Activated naive CD8-positive, alpha-beta T cell treated with anti-CD3 and anti-CD28 coated beads, Interleukin-2, amount 50 U/mL, for 16 hours (primary cell): ENCODE data around the gene PPP1R10.

Experiments used
- DNase-seq: peaks from one replicate; pipeline ENCODE4 v3.0.0-alpha.2; 2020; ENCODE audit warnings: low read depth, low spot score

PPP1R10 gene

DNA sequence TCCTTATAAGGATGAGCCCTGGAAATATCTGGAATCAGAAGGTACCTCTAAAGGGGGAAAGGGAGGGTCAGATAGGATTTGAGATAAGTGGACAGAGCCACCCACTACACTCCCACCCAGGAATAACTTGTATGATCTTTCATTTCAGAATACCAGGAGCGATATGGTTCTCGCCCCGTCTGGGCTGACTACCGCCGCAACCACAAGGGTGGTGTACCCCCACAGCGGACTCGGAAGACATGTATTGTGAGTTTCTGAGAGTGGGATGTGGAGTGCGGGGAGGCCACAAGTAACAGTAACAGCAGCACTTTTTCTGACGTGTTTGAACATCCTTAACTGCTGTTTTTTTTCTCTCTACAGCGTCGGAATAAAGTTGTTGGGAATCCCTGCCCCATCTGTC, 2.5 kb upstream of the PPP1R10 start:
- DNase-seq: no peak

DNA sequence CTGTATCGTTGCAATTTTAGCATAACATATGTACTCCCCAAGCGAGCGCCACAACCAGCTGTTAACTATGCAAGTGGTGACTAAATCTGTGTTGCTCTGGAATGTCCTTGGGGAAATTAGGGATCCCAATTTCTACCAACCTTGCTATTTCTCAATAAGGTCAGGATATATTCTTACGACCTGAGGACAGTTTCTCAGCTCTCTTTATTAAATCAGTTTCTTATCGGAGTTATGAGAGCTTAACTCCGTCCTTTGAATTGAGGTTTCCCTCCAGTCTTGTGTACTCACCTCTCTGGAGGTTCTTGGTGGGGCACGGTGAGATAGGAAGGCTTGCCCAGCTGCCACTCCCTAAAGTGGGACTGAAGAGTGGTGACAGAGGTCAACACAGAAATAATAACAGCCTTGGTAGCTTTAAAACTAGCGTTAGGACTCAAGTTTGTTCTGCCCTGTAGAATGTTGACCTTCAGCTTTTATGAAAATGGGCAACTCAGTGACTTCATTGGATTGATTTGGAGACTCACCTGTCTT, 1.3 kb upstream of the PPP1R10 start:
- DNase-seq: no peak

DNA sequence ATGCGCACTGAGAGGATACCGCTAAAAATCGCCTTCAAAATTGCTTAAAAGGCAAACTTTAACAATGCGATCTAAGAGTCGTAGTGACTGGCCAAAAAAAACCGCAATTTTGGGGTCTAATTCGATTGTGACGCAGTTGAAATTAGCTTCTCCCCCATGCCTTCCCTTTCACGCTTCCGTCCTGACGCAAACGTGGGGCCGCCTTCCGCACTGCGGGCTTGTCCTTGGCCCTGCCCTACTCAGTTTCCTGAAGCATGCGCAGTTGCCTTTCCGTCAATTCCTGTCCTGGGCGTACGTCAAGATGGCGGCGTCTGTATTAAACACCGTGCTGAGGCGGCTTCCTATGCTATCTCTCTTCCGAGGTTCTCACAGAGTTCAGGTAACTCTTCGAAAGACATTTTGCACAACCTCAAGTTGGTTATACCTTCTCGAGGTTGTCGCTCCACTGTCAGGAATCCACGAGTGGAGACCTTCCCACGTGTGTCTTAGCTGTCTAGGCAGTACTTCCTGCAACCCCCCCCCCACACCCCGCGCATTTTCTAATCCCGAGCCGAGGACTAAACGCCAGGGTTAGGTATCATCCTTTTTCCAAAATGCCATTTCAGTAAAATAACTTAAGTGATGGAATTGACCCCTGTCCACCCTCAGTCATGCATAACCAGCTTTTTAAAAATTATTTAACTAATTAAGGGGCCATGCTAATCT, 674 bp upstream of the PPP1R10 start, which contains the start of gene MRPS18B:
Gene MRPS18B (plus strand): TSS at position 276 of the 705 bp plus-strand sequence. CDS start 26 bp downstream, at position 302.
- peak; percentile 95 for DNase-seq

DNA sequence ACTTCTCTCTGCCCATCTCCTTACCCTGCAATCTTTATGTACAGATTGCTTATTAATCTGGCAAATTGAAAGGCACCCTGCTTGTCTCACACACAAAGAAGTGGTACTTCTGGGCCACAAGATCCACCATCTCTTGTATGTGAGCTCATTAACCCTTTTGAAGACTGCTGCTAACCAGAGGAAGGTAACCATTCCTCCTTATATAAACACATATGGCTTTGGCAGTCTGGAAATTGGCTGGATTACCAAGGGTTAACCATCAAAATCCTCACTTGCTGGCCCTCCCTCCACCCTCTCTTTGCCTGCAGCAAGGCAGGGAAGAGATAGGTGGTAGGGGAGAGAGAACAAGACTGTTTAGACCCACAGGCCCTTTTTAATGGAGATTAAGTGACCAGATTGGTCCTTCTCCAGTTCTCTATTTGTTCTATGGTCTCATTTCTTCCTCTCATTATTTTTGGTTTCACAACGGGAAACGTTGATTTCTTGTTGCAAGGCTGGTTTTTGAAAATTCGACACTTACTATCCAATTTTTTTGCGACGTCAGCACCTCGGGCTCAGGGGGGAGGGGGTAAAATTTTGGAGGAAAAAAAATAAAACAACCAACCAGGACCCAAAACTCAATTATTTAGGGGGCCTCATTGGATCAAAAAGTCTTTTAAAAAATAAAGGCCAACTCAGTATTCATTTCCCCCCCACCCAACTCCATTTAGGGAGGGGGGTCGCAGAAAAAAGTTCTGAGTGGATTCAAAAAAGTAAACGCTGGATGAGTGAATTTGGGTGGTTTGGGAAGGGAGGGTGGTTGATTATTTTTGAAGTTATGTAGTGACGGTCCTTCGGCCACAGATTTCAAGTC, 859 bp downstream of the PPP1R10 start:
- no peak for DNase-seq

DNA sequence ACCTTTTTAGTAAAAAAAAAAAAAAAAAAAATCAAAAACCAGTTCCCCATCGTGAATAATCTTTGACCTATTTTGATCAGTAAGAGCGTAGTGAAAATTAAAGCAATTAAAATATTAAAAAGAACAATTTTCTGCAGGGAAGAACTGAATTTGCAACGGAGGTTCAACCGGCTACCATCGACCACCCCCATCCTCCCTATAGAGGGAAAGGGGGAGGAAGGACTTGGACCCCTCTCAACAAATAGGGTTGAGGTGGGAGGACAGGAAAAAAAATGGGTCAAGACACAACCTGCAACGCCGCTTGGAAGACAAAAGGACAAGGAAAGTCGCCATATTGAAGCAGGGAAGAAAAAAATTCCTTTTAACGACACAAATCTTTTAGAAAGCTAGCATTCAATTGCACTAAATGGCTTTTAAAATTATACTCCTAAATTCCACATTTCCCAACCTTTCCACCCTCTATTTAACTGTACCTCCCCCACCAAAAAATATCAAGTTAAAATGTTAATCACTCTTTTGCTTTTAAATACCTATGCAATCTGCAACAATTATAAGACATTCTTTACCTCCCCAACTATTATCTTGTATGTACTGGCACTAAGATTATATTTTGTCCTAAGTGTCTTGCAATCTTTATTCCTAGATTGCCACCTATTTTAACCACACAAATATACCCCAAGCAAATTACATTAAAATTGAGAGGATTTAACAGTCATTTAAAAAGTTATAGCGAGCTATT, 1.7 kb downstream of the PPP1R10 start:
- no peak for DNase-seq

DNA sequence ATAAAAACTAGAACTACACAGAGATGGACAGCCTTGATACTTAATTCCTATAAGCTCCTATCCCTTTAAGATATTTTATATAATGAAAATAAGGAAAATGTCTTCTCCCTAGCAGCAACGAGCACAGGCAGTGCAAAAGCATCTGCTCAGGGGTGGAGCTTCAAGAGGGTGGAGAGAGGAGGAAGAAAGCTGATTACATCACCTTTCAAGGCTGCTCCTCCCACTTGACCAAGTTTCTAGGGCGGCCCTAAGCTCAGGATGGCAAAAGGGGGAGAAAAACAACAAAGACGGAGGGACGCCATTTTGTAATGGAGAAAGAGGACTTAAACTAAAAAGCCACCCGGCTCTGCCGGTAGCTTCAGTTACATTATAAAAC, 2.2 kb downstream of the PPP1R10 start:
- DNase-seq: peak; percentile 63

DNA sequence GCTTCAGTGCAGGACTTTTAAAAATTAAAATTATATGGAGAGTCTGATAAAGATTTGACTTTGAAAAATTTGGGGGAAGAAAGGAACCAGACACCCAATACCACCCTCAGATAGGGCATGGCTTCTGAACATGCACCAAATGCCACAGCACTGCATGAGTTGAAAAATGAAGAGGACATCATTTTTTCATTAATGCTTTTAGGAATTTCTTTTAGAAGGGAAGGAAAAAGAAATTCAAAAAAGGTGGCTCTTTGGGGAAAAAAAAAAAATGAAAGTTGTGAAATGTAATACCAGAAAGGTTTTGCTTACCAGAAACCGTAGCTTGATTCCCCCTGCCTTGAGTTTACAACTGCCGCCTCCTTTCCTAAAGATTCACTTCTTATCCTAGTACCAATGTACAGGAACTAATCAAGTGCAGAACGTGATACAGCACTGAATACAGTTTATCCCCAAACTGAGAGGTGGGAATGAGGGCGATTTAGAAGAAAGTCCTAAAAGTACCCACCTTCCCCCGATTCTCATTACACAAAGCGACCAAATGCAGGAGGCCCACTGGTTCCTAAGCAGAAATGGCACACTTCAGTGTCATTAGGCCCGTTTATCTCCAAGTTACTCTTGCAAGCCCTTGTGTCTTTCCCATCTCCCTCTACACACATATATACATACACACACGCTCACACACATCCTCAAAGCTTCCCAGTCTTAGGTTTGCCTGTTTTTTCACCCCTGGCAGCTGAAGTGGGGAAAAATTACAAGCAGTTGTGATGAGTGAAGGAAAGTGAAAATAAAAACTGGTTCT, 2.8 kb downstream of the PPP1R10 start:
- DNase-seq: no peak

DNA sequence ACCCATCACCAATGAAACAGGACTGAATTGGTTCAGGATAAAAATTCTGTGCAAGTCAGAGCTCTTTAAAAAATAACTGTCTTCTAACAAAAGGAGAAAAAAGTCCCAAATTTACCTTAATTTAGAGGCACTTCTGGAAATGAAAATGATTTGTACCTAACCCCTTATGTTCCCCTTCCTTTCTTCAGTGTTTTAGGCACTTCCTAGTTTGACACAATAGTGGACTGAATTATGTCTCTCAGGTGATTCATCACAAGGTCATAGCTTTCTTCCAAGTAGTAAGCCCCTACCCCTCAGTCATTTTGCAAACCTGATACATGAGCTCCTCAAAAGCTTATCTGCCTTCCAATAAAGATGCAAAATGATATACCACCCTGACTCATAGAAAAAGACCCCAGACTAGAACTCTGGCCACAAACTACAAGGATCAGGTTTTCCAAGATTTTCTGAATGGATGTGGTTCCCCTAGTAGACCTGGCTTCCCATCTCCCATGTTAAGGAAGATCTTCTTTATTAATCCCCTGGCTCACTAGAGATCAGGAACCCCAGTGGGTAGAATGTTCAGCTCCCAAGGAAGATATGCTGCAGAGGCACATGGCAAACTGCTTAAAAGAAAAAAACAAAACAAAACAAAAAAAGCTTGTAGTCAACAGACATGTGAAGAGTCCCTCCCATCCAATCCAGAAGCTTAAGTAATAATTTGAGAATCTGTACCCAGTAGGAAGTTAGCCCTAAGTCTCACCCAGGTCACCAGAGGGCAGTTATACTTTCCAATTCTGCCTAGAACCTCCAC, 3.6 kb downstream of the PPP1R10 start:
- DNase-seq: no peak

DNA sequence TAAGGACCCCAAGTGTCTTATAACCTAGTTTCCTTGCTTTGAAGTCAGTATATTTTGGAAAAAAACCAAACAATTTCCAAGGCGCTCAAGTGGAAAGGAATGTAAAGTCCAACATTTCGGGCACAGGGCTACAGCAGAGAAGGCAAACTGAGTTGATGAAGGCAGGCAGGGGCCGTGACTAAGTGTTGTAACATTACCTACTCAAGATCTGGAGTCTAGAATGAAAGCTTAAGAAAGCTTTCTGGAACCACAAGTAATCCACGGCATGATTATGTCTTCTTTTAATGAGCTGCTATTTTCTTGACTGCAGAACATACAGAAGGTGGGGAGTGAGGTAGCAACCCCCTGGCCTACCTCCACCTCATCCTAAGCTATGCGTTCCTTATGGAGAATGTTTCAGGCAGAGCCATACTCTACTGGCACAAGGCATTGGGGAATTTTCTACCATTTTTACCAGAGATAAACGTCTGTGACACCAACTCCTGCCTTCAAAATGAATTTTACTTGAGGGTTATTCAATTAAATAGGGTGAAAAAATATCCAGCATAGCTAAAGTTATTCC, 4.3 kb downstream of the PPP1R10 start:
- no peak for DNase-seq

DNA sequence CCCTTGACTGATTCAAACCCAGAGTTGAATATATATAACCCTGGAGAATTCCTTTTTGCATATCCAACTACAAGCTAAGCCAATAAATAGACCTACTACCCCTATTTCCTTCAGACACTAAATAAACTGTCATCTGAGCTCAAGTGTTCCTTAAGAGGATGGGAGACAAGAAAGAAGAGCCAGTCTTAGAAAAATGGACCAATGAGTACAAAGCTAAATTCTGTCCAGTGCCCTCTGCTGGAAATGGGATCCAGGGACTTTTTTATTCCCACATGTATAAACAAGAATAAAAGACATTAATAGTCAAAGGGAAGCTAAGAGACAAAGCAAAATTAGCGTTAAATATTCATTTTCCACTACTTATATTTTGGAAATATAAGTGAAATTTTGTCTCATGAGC, 4.8 kb downstream of the PPP1R10 start:
- DNase-seq: no peak

DNA sequence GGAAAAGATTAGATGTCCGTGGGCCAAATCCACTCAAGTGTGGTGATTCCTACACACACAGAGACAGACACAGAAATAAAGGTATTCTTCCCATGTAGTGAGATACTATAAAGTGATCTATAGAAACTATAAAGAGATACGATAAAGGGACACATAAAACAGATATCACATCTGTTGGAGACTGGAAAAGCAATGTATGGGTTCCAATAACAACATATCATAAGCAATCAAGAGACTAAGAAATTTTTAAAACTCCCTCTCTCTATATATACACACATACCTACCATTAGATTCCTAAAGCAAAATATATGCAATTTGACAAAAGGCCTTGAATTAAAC, 5.2 kb downstream of the PPP1R10 start:
- no peak for DNase-seq

DNA sequence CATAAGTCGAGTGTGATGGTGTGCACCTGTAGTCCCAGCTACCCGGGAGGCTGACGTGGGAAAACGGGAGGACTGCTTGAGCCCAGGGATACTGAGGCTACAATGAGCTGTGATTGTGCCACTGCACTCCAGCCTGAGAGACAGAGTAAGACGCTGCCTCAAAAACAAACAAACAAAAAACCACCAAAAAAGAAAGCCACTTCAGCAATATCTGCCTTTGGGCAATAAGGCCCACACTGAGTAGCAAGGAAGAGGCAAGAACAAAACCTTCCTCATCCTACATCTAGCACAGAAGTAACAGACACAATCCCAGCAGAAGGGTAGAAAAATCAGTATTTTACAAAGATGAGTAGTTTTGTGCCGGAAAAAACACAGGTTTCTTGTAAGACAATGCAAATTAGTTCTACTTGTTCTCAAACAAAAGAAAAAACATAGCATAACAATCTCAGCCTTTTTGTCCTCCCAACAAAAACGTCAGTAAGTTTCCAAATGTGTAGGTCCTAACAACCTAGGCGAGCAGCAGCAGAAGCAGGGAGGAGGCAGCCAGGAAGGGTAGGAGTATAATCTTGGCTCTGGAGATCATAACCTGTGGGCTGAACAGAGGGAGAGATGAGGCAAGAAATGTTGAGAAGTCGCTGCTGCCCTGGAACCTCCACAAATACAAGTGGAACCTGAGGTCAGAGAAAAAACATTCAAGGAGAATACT, 5.7 kb downstream of the PPP1R10 start:
- no peak for DNase-seq

DNA sequence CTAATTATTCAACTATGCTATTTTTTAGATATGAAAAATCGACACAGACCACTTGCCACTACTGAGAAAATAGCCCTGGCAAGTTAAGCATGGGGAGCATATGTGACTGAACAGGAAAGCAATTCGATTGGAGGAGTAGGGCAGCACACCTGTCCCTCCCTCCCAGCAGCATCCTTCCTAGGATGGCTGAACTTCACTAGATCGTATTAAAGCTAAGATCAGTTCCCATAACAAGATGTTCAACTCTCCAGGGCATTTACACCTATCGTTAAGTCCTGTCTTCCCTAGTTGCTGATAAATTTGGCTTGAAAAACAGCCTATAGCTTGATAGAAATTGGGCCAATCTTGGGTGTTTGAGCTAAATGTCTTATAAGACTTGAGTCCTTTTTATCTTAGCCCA, 7.0 kb downstream of the PPP1R10 start:
- no peak for DNase-seq

DNA sequence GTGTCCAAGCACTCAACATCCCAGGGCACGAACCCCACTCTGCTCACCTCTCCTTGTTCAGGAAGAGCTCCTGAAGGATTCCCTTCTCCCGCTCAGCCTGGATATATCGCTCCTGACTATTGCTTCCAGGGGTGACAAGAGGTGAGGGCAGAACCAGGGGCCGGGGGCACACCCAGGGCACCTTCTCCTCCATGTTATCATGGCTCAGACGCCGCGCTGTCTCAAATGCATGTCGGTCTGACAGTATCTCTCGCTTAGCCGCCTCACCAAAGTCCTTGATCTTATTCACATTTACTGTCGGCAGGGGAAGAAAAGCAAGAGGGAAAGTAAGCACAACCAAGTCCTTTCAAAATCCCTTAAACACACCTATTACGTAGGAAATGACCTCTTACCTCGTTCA, 13.1 kb downstream of the PPP1R10 start:
- DNase-seq: no peak

DNA sequence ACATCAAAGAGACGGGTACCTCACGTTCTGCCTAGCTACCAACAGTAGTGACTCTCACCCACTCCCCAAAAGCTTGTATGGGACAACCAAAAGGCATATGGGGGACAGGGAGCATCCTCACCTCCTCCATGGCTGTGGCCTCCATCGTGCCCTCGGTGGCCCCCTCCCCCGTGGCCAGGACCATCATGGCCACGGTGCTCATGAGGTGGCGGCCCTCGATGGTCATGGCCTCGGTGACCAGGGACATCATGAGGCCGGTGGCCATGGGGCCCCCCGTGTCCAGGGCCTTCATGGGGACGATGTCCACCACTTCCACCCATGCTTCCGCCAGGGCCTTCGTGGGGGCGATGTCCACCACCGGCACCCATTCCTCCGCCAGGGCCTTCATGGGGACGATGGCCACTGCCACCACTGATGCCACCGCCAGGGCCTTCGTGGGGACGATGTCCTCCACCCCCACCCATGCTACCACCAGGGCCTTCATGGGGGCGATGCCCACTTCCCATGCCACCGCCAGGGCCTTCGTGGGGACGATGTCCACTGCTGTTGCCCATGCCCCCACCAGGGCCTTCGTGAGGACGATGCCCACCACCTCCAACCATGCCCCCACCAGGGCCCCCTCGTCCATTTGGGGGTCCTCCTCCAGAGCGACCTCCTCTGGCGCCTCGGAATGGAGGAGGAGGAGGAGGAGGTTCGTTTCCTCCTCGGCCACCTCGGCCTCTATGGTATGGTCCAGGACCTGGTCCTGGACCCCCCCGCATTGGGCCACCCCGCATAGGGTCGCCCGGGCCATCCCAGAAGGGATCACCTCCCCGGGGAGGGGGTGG, 15.0 kb downstream of the PPP1R10 start:
- no peak for DNase-seq

DNA sequence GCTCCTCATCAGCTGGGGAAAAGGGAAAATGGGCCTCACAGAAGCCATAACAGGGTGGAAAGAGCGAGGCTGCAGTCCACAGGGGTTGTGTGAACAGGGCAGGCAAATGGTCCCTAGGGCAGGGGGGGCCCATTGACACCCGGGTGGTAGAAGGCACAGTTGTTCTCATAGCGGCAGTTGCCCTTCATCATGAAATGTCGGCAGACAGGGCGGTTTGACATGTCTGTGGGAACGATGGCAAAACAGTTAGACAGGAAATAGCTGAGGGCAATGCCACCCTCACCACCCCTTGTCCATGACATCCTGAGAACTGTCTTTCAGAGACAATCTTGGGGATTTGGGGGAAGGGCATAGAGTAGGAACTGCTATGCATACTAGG, 15.6 kb downstream of the PPP1R10 start:
- no peak for DNase-seq

DNA sequence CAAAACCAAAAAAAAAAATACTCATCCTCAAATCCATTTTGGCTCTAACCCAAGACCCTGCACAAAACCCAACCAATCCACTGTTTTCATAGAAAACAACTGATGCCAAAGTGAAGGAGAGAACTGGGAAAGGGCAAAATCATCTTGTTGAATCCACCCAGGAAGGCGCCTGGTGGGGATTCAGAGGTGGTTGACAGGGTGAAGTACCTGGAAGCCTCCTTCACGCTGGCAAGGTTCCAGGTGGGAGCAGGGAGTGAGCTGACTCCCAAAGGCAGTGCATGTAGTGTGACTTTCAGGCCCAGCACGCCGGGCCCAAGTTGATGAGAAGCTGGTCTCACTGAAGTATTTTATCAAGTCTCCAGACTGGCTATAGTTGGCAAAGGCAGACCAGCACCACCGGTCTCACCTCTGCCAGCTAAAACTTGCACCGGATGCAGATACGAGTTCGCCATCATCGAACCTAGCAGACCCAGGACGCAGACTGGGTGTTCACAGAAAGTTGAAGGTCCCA, 16.5 kb downstream of the PPP1R10 start:
- DNase-seq: no peak

DNA sequence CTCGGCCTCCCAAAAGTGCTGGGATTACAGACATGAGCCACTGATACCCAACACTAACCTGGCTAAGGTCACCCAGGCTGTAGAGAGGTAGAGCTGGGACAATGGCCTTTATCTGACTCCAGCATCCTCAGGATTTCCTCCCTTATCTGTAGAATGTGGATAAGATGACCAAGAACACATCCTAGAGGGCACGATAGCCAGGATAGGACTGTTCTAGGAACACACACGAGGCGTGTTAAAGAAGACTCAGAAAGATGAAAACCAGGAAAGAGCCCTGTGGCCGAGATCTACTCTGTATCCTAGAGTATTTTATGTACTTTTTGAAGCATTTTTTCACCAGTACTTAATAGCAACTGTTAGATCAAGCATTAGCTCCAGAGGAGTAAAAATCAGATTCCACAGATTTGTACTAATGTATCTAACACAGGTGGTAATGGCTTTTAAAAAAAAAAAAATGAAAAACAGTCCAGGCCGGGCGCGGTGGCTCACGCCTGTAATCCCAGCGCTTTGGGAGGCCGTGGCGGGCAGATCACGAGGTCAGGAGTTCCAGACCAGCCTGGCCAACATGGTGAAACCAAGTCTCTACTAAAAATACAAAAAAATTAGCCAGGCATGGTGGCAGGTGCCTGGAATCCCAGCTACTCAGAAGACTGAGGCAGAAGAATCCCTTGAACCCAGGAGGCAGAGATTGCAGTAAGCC, 17.3 kb downstream of the PPP1R10 start:
- no peak for DNase-seq
